NOMO-1 treated with DMSO at 0.1 percent for 48 hours (cell line): ENCODE measurements around the gene DSCAML1.

Experiments used
- DNase-seq: peaks from one replicate; lab custom pipeline; 2025; ENCODE audit not compliant: unreplicated experiment; lab: John Stamatoyannopoulos, UW

Gene DSCAML1

DNA sequence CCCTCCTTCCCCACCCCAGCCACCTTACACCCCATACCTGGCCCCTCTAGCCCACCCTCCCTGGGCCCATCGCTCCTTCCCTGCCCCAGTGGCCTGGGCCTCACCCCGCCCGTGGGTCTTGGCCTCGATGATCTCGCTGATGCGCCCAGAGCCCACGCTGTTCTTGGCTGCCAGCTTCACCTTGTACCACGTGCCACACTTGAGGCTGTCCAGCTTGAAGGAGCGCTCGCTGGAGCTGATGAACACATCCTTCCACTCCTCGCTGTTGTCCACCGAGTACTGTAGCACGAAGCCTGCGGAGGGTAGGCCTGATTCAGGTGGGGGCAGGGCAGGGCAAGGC is 359.3 kb downstream of the DSCAML1 start:
- DNase-seq = no peak

DNA sequence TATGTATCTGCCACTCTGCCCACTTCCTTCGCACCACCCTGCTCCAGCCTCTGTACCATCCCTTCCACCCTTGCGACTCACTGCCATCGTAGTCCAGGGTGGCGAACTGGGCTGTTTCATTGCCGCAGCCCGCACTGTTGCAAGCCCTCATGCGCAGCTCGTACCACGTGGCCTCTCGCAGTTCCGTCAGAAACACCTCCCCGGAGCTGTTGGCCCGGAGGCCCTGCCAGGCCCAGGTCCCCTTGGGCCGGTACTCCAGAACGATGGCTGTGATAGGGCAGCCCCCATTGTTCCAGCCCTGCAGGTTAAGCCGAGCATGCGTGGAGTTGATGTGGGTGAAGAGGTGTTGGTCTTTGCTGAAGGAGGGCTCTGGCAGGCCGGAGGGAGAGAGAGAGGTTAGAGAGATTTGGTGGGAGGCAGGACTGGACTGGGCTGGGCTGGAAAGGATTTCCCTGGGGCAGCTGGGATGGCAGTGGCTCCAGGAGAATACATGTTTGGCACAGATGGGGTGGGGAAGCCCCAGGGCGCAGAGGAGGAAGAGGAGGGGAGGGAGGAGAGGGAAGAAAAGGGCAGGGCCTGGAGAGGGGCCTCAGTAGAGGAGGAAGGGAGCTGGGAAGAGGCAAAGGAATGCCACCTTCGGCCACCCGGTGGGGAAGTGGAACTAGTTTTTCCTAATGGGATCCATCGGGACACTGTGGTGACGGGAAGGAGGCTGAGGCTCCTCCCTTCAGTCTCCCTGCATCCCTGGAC is 359.8 kb downstream of the DSCAML1 start:
- DNase-seq = no peak

DNA sequence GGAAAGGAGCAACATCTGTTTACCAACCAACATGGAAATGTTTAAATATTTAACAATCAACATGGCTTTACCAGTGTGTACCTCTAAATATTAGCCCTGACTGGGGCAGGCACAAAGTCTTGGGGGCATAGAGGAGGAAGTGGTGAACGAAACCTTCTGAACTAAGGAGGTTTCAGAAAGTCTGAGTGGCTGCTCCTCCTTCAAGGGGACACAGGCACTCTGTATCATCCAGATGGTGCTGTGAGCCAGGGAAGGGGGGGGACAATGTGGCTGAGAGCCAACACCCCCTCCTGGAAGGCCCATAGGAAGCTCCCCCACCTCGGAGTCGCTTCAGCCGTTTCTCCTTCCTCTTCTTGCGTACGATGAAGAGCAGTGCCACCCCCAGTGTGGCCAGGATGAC is 361.7 kb downstream of the DSCAML1 start:
- DNase-seq = no peak

DNA sequence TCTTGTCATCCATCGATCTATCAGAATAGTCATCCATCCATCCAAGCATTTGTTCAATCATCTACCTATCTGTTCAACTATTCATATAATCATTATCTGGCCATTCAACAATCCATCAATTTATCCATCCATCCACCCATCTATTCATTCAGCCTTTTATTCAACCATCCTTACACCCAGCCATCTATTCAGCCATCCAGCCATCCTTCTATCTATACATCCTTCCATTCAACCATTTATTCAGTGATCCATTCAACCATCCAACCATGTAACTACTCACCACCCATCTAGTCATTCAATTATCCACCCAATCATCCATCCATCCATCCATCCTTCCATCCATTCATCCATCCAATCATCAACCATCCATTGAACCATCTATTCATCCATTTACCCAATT is 362.5 kb downstream of the DSCAML1 start:
- no peak for DNase-seq

DNA sequence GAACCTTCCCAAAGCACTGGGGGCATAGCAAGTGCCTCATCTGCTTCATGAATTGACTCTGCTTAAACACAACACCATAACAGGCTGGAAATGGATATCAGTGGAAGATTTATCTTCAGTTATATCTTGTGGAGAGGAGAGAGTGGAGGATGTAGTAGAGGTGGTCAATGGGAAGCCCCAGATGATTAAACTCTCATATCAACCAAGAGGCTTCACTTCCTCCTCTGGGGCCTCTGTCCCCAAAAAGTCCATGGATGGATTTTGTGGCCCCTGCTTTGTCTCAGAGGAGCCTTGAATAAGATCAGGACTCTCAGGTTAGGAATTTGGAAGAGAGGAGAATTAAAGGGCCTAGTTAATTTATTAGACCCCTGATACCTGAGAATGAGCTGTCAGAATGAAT is 363.3 kb downstream of the DSCAML1 start:
- DNase-seq = no peak

DNA sequence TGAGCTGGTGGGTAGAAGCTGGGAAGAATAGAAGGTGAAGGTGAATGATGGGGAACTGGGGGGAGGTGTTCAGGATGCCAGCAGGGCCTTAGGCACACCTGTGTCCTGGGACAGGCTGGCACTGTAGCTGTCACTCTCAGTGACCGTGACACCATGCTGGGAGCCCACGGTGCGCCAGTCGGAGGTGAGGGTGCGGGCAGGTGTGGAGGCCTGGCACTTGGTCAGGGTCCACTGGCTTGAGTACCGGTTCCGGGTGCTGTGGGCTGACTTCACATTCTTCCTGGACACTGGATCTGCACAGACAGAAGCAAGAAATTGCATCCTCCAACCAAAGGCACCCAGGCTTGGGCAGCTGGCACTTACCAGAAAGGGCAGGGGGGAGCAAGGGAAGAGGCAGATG is 365.6 kb downstream of the DSCAML1 start:
- DNase-seq = no peak

DNA sequence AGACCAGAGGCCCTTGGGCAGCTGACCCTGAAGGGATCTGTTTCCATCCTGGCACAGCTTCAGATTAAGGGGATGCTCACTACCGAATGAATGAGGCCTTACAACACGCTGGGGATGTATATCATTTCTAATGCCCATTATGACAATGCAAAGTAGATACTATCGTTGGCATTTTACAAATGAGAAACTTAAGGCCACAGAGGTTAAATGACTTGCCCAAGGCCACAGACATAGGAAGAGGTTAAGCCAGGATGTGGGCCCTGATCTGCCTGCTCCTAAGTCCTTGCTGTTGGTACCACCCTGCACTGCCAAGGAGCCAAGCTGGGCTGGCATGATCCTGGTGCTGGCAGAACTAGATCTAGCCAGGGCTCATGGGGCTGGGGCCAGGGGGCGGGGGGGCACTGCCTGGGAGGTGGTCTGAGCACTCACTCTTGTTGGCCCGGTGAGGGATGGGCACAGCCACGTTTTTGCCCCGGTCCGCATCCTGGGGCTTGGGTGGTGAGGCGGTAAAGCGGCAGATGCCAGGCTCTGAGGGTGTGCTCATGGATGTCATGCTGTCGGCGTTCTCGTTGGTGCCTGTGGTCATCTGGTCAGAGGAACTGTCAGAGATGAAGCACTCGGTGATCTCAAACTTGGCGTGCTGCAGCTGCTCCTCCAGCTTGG is 366.6 kb downstream of the DSCAML1 start:
- DNase-seq = no peak

DNA sequence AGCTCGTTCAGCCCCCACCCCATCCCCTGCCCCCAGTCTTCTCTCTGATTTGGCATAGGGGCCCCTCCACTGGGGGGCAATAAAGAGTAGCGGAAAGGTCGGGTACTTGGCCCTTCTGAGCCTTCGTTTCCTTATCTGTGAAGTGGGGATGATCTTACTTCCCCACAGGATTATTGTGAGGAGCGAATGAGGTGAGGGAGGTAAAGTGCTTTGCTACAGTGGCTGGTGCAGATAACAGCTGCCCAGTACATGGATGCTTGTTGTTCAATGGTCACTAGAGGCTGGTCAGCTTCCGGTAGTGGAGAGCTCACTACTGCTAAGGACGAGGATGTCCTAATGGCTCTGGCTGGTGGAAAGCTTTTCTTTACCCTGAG is 368.2 kb downstream of the DSCAML1 start:
- no peak for DNase-seq

DNA sequence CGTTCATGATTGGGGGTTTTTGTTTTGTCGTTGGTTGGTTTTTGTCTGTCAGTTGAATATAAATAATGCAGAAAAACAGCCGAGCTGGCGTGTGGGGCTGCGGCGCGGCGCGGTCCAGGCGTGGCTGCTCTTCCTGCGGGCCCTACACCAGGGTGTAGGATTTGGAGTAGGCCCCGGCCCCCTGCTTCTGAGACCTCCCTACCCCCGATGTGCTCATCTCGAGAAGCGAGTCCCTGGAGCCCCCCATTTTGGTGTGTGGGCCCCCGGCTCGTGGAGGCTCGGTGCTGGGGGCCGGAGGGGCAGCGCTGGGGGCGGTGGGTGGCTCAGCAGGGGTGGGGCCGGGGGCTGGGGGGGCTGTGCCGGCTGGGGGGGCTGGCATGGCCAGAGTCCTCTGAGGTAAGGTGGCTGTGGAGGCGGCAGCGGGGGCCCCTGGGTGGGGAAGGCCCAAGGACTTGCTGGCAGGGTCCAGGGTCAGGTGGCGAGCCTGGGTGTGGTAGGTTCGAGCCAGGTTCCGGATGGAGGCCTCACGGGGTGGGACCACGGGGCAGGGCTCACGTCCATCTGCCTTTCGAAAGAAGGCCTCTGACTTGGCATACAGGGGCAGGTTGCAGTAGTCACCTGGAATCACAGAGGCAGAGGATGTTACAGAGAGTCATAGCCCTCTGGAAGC is 368.7 kb downstream of the DSCAML1 start:
- no peak for DNase-seq

DNA sequence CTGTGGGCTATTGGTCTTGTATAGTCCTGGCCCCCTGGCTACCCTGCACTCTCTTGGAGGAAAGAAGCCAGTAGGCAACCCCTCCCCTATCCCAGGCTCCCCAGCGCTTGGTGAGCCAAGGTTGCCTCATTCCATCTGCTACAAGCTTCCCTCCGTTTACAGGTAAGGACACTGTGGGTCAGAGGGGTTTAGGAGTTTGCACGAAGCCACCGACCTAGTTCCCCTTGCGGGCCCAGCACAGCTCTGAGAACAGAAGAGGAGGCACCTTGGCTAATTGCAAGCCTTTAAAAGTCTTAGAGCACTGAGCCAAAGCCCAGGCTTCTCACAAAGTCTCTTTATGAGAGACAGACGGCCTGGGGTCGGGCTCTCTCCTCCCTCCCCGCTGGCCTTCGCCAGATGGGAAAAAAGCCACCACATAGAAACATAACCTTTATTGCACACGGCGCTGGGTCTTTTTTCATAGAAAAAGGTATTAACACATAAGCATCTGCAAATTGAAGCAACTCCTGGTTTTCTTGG is 369.6 kb downstream of the DSCAML1 start:
- no peak for DNase-seq

DNA sequence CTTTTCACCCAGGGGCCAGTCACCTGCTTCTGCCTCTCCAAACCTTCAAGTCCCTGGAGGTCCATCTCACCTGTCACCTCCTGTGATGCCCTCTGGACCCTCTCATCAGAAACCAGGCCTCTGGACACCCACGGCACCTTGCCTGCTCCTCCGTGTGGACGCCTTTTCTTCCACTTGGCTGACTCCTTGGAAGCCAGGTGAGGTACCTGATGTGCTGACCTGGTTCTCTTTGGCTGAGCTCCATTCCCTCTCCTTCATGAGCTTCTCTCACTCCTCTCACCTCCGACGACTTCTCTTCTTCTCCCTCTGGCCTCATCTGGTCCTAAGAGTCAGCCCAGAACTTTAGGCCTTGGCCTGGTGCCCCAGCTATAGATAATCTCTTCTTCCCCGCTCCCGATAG is 370.1 kb downstream of the DSCAML1 start:
- no peak for DNase-seq

DNA sequence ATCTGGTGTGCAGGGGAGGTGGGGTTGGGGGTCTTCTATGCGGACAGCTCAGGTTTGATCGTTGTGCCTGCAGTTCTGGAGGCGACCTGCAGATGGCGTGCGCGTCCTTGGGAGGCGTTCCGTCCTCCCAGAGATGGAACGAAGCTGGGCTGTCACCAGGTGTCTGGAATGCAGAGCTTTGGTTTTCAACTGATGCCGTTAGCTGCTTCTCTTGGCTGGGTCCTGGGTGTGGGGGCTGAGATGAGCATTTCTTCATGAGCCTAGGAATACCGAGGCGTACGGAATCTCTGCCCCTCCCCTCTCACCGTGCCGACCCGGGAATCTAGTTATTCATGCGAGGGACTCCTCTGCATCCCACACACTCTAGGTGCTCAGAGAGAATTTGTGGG is 370.7 kb downstream of the DSCAML1 start:
- DNase-seq = no peak

DNA sequence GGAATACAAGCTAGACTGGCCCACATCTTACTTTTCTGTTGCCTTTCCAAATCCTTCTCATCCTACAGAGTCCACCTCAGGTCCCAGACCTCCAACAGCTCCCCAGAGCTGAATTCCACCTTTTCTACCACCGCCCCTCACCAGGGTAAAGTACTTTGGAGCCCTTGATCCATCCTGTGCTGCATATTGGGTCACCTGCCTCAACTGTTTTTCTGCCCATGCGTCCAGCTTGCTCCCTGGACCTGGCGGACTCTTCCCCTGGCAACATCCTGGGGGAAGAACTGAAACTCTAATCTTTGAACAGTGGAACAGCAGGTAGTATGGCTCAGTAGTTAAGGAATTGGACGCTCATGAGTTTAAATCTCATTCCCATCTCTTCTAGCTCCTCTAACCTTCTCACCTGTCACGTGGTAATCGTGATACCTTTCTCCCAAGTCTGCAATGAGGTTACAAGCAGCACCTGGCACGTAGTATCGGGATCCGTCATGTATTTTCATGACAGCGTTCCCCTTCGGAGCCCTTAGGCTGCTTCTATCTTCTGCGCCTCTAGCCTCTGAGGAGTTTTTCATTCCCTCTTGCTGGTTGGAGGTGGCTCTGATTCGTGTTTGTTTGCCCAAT is 371.2 kb downstream of the DSCAML1 start:
- no peak for DNase-seq

DNA sequence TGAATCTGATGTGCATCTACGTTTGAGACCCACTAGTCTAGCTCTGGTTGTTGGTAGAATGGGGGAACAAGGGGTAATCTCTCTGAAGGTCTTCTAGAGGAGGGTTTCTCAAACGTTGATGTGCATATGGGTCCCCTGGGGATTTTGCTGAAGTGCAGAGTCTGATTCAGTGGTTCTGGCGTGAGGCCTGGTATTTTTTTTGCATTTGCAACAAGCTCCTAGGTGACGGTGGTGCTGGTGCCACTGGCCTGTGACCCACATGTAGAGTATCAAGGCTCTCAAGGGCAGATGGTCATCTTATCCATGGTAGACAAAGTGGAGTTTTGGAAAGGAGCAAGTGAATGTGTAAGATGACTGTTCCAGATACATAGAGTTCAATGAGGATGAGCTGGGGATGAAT is 372.2 kb downstream of the DSCAML1 start:
- no peak for DNase-seq

DNA sequence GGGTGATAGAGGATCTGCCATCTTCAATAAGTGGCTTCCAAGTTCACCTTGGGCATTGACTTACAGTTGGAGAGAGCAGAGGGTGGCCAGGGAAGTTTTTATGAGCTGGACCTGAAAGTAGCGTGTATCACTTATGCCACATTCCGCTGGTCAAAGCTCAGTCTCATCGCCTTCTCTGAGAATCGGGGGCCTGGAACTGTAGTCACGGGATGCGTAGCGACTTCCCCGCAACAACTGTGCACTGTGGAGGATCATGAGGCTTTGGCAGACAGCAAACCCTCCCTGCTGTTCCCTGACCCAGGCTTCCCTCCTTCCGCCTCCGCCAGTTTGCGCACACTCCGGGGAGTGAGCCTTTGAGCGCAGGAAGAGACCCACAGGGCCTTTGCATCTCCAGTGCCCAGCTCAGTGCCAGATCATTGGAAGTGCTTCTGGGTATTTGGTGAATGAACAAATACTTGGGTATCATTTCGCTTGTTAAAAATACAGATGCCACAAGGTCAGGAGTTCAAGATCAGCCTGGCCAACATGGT is 373.9 kb downstream of the DSCAML1 start:
- DNase-seq = no peak

DNA sequence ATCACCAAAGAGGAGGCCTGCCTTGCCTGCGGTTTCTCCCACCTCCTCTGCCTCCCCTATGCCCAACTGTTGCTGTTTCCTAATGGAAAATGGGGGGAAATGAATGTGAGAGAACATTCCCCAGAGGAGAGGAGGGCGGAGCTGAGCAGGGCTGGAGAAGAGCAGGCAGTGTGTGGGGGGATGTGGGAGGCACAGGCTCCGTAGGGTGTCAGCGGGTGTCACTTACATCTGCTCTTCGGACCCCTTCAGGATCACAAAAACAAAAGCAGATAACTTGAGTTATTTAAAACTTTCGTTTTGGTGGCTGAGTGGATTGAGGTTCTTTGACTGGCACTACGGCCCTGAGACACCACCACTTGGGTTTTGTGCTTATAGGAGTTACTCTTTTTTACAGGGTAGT is 375.5 kb downstream of the DSCAML1 start:
- DNase-seq = no peak

DNA sequence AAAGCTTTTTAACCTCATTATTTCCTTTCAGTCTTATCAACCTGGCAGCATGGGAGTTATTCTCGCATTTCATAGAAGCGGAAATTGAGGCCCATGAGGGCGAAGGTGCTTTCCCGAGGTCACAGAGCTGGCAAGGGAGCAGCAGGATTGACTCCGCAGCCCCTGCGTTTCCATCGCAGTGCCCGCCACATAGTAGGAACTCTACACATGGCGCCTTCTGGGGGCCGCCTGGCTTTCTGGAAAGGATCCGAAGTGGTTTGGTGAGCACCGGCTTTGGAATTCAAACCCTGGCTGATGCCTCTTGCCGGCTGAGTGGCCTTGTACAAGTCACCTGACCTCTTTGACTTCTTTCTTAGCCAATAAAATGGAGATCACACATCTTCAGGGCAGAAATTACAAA is 376.0 kb downstream of the DSCAML1 start:
- DNase-seq = no peak

DNA sequence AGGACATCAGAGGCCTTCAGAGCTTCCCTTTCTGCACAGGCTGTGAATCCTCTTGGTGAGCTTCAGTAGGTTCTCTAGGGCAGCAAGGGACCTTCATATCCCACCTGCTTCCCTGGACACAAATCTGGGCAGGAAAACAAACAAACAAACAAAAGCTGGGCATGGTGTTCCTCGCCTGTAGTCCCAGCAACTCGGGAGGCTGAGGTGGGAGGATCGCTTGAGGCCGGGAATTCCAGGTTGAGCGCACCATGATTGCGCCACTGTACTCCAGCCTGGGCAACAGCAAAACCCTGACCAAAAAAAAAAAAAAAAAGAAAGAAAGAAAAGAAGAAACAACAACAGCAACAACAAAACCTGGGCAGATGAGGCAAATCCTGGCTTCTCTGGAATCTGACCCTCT is 376.4 kb downstream of the DSCAML1 start:
- no peak for DNase-seq

DNA sequence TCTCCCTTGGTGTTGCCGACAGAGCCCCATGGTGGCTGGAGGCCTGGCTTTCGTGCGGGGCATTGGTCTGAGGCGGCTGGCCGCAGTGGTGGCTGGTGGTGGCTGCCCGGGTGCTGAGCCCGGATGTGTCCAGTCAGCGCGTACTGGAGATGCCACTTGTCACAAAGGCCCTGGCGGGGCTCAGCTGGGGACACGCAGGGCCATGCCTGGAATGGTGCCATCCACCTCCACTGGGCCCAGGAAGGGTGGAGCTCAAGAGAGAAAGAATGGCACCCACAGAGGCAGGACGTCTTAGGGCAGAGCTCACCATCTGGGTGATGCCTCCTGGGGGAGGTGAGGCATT is 376.9 kb downstream of the DSCAML1 start:
- no peak for DNase-seq

DNA sequence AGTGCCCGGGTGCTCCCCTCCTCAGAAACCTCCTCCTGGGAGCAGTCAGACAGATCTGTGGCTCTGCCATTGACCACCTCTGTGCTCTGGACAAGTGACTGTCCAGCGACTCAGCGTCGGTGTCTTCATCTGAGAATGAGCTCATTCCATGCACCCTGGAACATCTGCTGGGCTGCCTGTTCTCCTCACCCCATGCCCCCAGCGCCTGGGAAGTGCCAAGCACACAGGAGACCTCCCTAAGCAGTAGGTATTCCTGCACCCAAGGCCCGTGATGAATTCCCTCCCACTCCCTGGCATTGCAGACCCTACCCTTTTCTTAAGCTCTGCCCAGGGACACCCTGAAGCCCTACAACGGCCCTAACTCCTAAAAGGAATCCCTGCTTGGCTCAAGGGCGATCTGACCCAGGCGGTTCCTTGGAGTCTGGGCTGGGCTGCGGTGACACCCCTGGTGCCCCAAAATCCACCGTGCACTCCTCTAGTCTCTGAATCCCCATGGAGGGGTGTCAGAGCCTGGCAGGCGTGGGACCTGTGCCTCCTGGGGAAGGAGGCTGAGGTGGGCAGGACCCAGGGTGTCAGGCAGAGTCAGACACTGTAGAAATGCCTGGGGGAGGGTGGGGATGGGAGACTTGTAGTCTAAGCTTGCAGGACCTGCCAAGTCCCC is 377.4 kb downstream of the DSCAML1 start:
- DNase-seq = no peak
